Measurements from ENCODE around the gene ZNF668.

GRCh38 chr16:31118223-31119155, 44.4 kb upstream of the ZNF668 start:
- TF ChIP-seq CTCF (IDR thresholded peaks at IDR 0.05) (no peak), POLR2AphosphoS5 (IDR thresholded peaks at IDR 0.05; ENCODE audit: low read depth, low read length) (no peak), REST (IDR thresholded peaks at IDR 0.05; ENCODE audit: insufficient read depth in 1 of 2, low read depth in 2 of 2, low read length in 1 of 2) (no peak)

Measured in Panc1 (cell line).